Activated CD4-positive, alpha-beta memory T cell treated with anti-CD3 and anti-CD28 coated beads for 36 hours (primary cell): ENCODE data around the gene PPP4R1. TPM values are rescaled to one million over a fixed set of nuclear protein-coding genes. Genes with fewer than 3 reads are reported as not detected.

Source experiments
- CTCF ChIA-PET: fragments of 350-600 bp; sonication (Branson Sonifier 250); formaldehyde crosslinking; loops from one replicate; lab custom pipeline; 2021; ENCODE audit warnings: antibody characterized with exemption, inconsistent platforms; lab: Charles Lee
- POLR2A ChIA-PET: fragments of 350-600 bp; sonication (Branson Sonifier 250); formaldehyde crosslinking; loops from one replicate; lab custom pipeline; 2021; ENCODE audit warnings: antibody characterized with exemption; lab: Charles Lee
- DNase-seq: peaks from one replicate; pipeline ENCODE4 v3.0.0-alpha.2; 2020
- H3K27ac Mint-ChIP-seq: one replicate; pipeline ENCODE4 v1.8.0; 2021; ENCODE audit warnings: mixed read lengths
- H3K27me3 Mint-ChIP-seq: one replicate; pipeline ENCODE4 v1.8.0; 2021; ENCODE audit warnings: mixed read lengths
- H3K36me3 Mint-ChIP-seq: one replicate; pipeline ENCODE4 v1.8.0; 2021; ENCODE audit warnings: mixed read lengths
- H3K4me1 Mint-ChIP-seq: one replicate; pipeline ENCODE4 v1.8.0; 2021; ENCODE audit warnings: low read depth, mixed read lengths
- H3K4me3 Mint-ChIP-seq: one replicate; pipeline ENCODE4 v1.8.0; 2021; ENCODE audit warnings: mild to moderate bottlenecking, mixed read lengths
- H3K9me3 Mint-ChIP-seq: one replicate; pipeline ENCODE4 v1.8.0; 2021; ENCODE audit warnings: mixed read lengths
- intact Hi-C: fragments of 100-400 bp; cut with micrococcal nuclease; formaldehyde crosslinking; loops from one replicate; pipeline ENCODE4 v1.15.1; 2023
- total RNA-seq, 2 experiments: library from RNA; stranded (reverse); gene quantifications; one replicate each; pipeline ENCODE4 v1.2.3, GENCODE V29; 2021

The PPP4R1 gene
- total RNA-seq, 2 experiments from 2014 or later: 39.3 to 44.5 TPM

GRCh38 chr18:9536354-9537152, 77.8 kb downstream of the PPP4R1 start:
- H3K4me1 Mint-ChIP-seq: no peaks in the 10 kb centered on the region
- no peaks in the 10 kb centered on the region for H3K27me3 Mint-ChIP-seq
- H3K27ac Mint-ChIP-seq: no peak overlapping the region
- no peak for DNase-seq
- ChIA-PET CTCF (no interaction called here), POLR2A (no interaction called here)
- no peak overlapping the region for H3K4me3 Mint-ChIP-seq
- intact Hi-C loops: no loop called here
- no peaks in the 10 kb centered on the region for H3K9me3 Mint-ChIP-seq
- peaks cover 24% of the 10 kb centered on the region for H3K36me3 Mint-ChIP-seq

GRCh38 chr18:9535430-9535991, 78.8 kb downstream of the PPP4R1 start:
- no peaks in the 10 kb centered on the region for H3K9me3 Mint-ChIP-seq
- intact Hi-C loops: no loop called here
- CTCF ChIA-PET: no interaction called here
- no peak overlapping the region for H3K27ac Mint-ChIP-seq
- POLR2A ChIA-PET: no interaction called here
- no peak overlapping the region for H3K4me3 Mint-ChIP-seq
- no peaks in the 10 kb centered on the region for H3K4me1 Mint-ChIP-seq
- no peaks in the 10 kb centered on the region for H3K27me3 Mint-ChIP-seq
- no peak for DNase-seq
- H3K36me3 Mint-ChIP-seq: peaks cover 25% of the 10 kb centered on the region

GRCh38 chr18:9534844-9535243, 79.5 kb downstream of the PPP4R1 start:
- peaks cover 26% of the 10 kb centered on the region for H3K36me3 Mint-ChIP-seq
- H3K27me3 Mint-ChIP-seq: no peaks in the 10 kb centered on the region
- no peaks in the 10 kb centered on the region for H3K9me3 Mint-ChIP-seq
- ChIA-PET POLR2A (no interaction called here), CTCF (no interaction called here)
- intact Hi-C loops: no loop called here
- H3K4me1 Mint-ChIP-seq: no peaks in the 10 kb centered on the region
- H3K27ac Mint-ChIP-seq: no peak overlapping the region
- DNase-seq: no peak
- no peak overlapping the region for H3K4me3 Mint-ChIP-seq

DNA sequence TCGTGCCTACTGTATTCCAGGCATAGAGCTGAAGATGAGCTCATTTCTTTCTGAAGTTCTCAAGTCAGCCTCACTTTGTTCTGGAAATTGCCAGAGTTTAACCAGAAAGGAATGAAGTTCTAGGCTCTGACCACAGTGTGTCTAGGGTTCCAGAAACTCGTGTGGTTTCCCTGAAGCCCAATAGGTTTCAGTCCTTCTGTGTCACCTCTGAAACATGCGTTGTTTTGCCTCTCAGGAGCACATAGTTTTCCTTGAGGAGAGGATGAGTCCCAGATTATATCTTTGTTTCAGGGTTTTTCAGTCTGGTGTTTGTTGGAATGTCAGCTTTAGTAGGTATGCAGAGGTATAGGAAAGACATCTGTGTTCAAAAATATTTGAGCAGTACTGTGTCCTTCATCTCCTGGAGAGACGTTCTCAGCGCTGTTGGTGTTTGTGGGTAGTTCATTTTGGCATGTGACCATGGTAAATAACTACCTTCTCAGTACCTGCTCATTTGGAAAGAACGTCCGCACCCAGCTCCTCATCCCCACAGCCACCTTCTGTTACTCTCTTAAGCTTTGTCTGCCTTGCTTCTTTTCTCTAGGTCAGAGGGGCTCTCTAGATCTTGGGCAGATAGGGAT, 82.5 kb downstream of the PPP4R1 start:
- H3K4me3 Mint-ChIP-seq: no peak overlapping the region
- no peaks in the 10 kb centered on the region for H3K27me3 Mint-ChIP-seq
- no peak for DNase-seq
- no peaks in the 10 kb centered on the region for H3K9me3 Mint-ChIP-seq
- intact Hi-C loops: no loop called here
- CTCF ChIA-PET: no interaction called here
- POLR2A ChIA-PET: no interaction called here
- no peaks in the 10 kb centered on the region for H3K4me1 Mint-ChIP-seq
- H3K27ac Mint-ChIP-seq: no peak overlapping the region
- peaks cover 39% of the 10 kb centered on the region for H3K36me3 Mint-ChIP-seq

- Mint-ChIP-seq H3K9me3 (no peaks in the 10 kb centered on the region), H3K4me1 (no peaks in the 10 kb centered on the region), H3K27ac (no peak overlapping the region), H3K27me3 (no peaks in the 10 kb centered on the region), H3K36me3 (peaks cover 29% of the 10 kb centered on the region), H3K4me3 (no peak overlapping the region)
- no peak for DNase-seq
- ChIA-PET POLR2A (no interaction called here), CTCF (interaction anchor here (0.7 to 1.0 kb wide), 2 partner anchors 14 to 15 kb away, joined by 3 to 4 read pairs; no protein-coding TSS in a partner anchor)
- intact Hi-C loops: no loop called here
Measured at GRCh38 chr18:9530226-9531009, 83.9 kb downstream of the PPP4R1 start.

DNA sequence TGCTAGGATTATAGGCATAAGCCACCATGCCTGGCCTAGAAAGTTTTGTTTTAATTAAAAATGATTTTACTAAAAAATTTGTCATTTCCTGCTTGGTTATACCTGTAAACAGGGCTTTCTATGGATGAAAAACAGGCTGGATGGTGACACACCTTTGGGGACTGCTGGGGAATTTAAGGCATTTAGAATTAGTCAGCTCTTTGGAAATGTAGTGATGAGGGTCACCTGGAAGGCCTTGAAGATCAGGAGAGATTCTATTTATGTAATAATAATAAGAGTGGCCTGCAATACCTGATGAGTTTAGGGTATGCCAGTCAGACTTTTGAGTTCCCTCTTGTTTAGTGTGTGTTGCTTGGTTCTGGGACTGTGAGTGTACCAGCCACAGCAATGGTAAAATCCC, 87.9 kb downstream of the PPP4R1 start:
- intact Hi-C loops: no loop called here
- Mint-ChIP-seq H3K27ac (no peak overlapping the region), H3K4me1 (no peaks in the 10 kb centered on the region), H3K4me3 (no peak overlapping the region), H3K9me3 (no peaks in the 10 kb centered on the region), H3K27me3 (no peaks in the 10 kb centered on the region), H3K36me3 (peaks cover 26% of the 10 kb centered on the region)
- no peak for DNase-seq
- ChIA-PET POLR2A (no interaction called here), CTCF (interaction anchor here (2.4 kb wide), 1 partner anchor 10 kb away, joined by 7 read pairs; no protein-coding TSS in a partner anchor)

DNA sequence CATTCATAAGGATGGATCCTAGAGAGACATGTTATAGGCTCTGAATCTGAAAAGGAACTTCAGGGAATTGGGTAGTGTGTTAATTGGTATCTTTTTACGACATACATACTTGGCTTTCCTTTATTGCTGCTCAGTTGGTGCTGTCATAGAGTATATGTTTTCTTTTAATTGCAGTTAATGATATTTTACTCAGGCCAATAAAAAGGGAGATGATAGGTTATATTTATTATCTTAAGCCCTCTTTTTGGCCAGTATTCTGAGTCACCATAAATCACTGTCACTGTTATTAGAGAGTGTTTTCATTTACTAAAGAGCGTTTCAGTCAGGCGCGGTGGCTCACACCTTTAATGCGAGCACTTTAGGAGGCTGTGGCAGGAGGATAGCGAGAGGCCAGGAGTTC, 91.4 kb downstream of the PPP4R1 start:
- no peak overlapping the region for H3K27ac Mint-ChIP-seq
- intact Hi-C loops: no loop called here
- H3K9me3 Mint-ChIP-seq: no peaks in the 10 kb centered on the region
- ChIA-PET CTCF (no interaction called here), POLR2A (no interaction called here)
- no peaks in the 10 kb centered on the region for H3K4me1 Mint-ChIP-seq
- DNase-seq: no peak
- H3K4me3 Mint-ChIP-seq: no peak overlapping the region
- peaks cover 15% of the 10 kb centered on the region for H3K36me3 Mint-ChIP-seq
- no peaks in the 10 kb centered on the region for H3K27me3 Mint-ChIP-seq

GRCh38 chr18:9521770-9522169, 92.6 kb downstream of the PPP4R1 start:
- Mint-ChIP-seq H3K9me3 (no peaks in the 10 kb centered on the region), H3K4me1 (no peaks in the 10 kb centered on the region), H3K27ac (no peak overlapping the region), H3K36me3 (peaks cover 10% of the 10 kb centered on the region), H3K27me3 (no peaks in the 10 kb centered on the region), H3K4me3 (no peak overlapping the region)
- no peak for DNase-seq
- ChIA-PET POLR2A (no interaction called here), CTCF (no interaction called here)
- intact Hi-C loops: no loop called here

GRCh38 chr18:9520666-9521065, 93.7 kb downstream of the PPP4R1 start:
- ChIA-PET CTCF (interaction anchor here (0.6 kb wide), 1 partner anchor 271 kb away, joined by 3 read pairs; no protein-coding TSS in a partner anchor), POLR2A (no interaction called here)
- H3K27ac Mint-ChIP-seq: no peak overlapping the region
- peaks cover 11% of the 10 kb centered on the region for H3K36me3 Mint-ChIP-seq
- H3K27me3 Mint-ChIP-seq: no peaks in the 10 kb centered on the region
- H3K4me1 Mint-ChIP-seq: no peaks in the 10 kb centered on the region
- H3K9me3 Mint-ChIP-seq: no peaks in the 10 kb centered on the region
- intact Hi-C loops: no loop called here
- H3K4me3 Mint-ChIP-seq: no peak overlapping the region
- no peak for DNase-seq

- CTCF ChIA-PET: interaction anchor here (0.7 to 1.7 kb wide), 2 partner anchors 109 to 446 kb away, joined by 3 to 7 read pairs; no protein-coding TSS in a partner anchor
- Mint-ChIP-seq H3K9me3 (no peaks in the 10 kb centered on the region), H3K36me3 (peaks cover 9% of the 10 kb centered on the region), H3K27ac (no peak overlapping the region), H3K27me3 (no peaks in the 10 kb centered on the region), H3K4me3 (no peak overlapping the region), H3K4me1 (peaks cover 3% of the 10 kb centered on the region)
- POLR2A ChIA-PET: no interaction called here
- intact Hi-C loops: loop anchor here (5.0 kb wide), 2 partner anchors 42 to 372 kb away; partner anchors contain the start of gene RALBP1
- DNase-seq: no peak
Measured at GRCh38 chr18:9519399-9519798, 95.0 kb downstream of the PPP4R1 start.

- ChIA-PET CTCF (interaction anchor here (0.6 to 1.7 kb wide), 5 partner anchors 11 to 822 kb away, joined by 3 to 9 read pairs (median 4); no protein-coding TSS in a partner anchor), POLR2A (no interaction called here)
- Mint-ChIP-seq H3K4me1 (peaks cover 3% of the 10 kb centered on the region), H3K9me3 (no peaks in the 10 kb centered on the region), H3K4me3 (no peak overlapping the region), H3K36me3 (peaks cover 6% of the 10 kb centered on the region), H3K27ac (no peak overlapping the region), H3K27me3 (no peaks in the 10 kb centered on the region)
- intact Hi-C loops: loop anchor here (2.0 to 5.0 kb wide), 3 partner anchors 41 to 863 kb away; partner anchors contain the start of gene RALBP1
- DNase-seq: no peak
Measured at GRCh38 chr18:9517869-9518268, 96.5 kb downstream of the PPP4R1 start.
